Small intestine (tissue), 16 donors: ENCODE results near the gene PLEKHA6. TPM values are rescaled to one million over a fixed set of nuclear protein-coding genes. Genes with fewer than 3 reads are reported as not detected.

Source experiments
- DNase-seq, 2 donors: peaks; one replicate each; pipeline versions ENCODE4 v3.0.0 to v3.0.0-alpha.2; 2013
- FAIRE-seq: peaks from 2 replicates; lab custom pipeline; 2012; peaks lifted over from hg19 to GRCh38; lab: Jason Lieb, UNC
- H3K27ac ChIP-seq, 3 donors: one replicate each; pipeline ENCODE4 v1.5.1; 2013; ENCODE audit warnings: low read length in 2 of 3, mild to moderate bottlenecking in 2 of 3, control low read depth in 1 of 3, inconsistent platforms in 1 of 3, low read depth in 1 of 3, moderate library complexity in 1 of 3
- H3K27me3 ChIP-seq, 3 donors: one replicate each; pipeline ENCODE4 v1.6.1; 2013; ENCODE audit warnings: low read length in 3 of 3, inconsistent platforms in 1 of 3; ENCODE audit not compliant: control insufficient read depth in 3 of 3, insufficient read depth in 3 of 3
- H3K36me3 ChIP-seq, 3 donors: one replicate each; pipeline ENCODE4 v1.6.1; 2013; ENCODE audit warnings: low read length in 3 of 3, inconsistent platforms in 1 of 3, low read depth in 1 of 3, mild to moderate bottlenecking in 1 of 3, moderate library complexity in 1 of 3; ENCODE audit not compliant: control insufficient read depth in 3 of 3, insufficient read depth in 2 of 3
- H3K4me1 ChIP-seq, 3 donors: one replicate each; pipeline ENCODE4 v1.6.1; 2013; ENCODE audit warnings: low read length in 2 of 3, inconsistent platforms in 1 of 3, low read depth in 1 of 3, mild to moderate bottlenecking in 1 of 3, moderate library complexity in 1 of 3; ENCODE audit not compliant: control insufficient read depth in 3 of 3, insufficient read depth in 2 of 3
- H3K4me3 ChIP-seq, 3 donors: one replicate each; pipeline ENCODE4 v1.5.1; 2013; ENCODE audit warnings: low read length in 3 of 3, control low read depth in 1 of 3, inconsistent platforms in 1 of 3, low read depth in 1 of 3, mild to moderate bottlenecking in 1 of 3, moderate library complexity in 1 of 3
- H3K9me3 ChIP-seq, 2 donors: one replicate each; pipeline ENCODE4 v1.6.1; 2013; ENCODE audit warnings: low read depth in 1 of 2, low read length in 1 of 2; ENCODE audit not compliant: control insufficient read depth in 2 of 2, insufficient read depth in 1 of 2
- WGBS, 3 donors: extraction: QIAGEN DNeasy Blood & Tissue Kit; methylation state at CpG; one replicate each; pipeline ENCODE4 v1.1.7; 2013; 5-methylcytosine and 5-hydroxymethylcytosine counted together
- long read RNA-seq, 10 donors: transcript quantifications; one replicate each; lab custom pipeline, GENCODE V29; 2026
- polyA plus RNA-seq, 4 donors: library from polyadenylated mRNA; stranded (reverse) in 3 of 4; unstranded in 1 of 4; fragments of 200-250 nt in 3 of 4; fragments of 120-200 nt in 1 of 4; gene quantifications; one replicate each; pipeline versions ENCODE4 v1.2.1 to v1.2.3, GENCODE V29; 2013
- donor health status: healthy with polysubstance abuse.
- donor health status: control.
- donor health status: control.
- donor health status: Bipolar disorder and iron deficiency.
- donor health status: healthy.

PLEKHA6 gene
- 10 to 100 TPM; 27.4 to 58.0 (median 38.3) TPM for polyA plus RNA-seq
- long read RNA-seq, donor 1 = 0 reads
- long read RNA-seq, donor 2, partial matches to known transcripts = 0 of 2 reads
- long read RNA-seq, donor 2, other reads (novel, unspliced or antisense) = 0 of 2 reads
- long read RNA-seq, donor 3, partial matches to known transcripts = 6 of 8 reads
- long read RNA-seq, donor 3, other reads (novel, unspliced or antisense) = 0 of 8 reads
- long read RNA-seq, donor 4 = 0 reads
- long read RNA-seq, donor 5 = 0 reads
- long read RNA-seq, donor 6, partial matches to known transcripts = 0 of 1 reads
- long read RNA-seq, donor 6, other reads (novel, unspliced or antisense) = 0 of 1 reads
- long read RNA-seq, donor 7 = 0 reads
- long read RNA-seq, donor 8 = 0 reads
- long read RNA-seq, donor 9, partial matches to known transcripts = 0 of 1 reads
- long read RNA-seq, donor 9, other reads (novel, unspliced or antisense) = 0 of 1 reads
- long read RNA-seq, donor 10, partial matches to known transcripts = 5 of 9 reads
- long read RNA-seq, donor 10, other reads (novel, unspliced or antisense) = 0 of 9 reads

- peaks cover 0 to 57% (median 0%) of the 10 kb centered on the region in 3 donors for H3K36me3 ChIP-seq
- peak within 1 kb of the TSS in 1 of 3 donors; percentile 7 for H3K4me3 ChIP-seq
- FAIRE-seq (no peak), DNase-seq (no peak)
- no peaks in the 10 kb centered on the region for H3K9me3 ChIP-seq
- peak within 1 kb of the TSS in 1 of 3 donors; percentile 16 for H3K27ac ChIP-seq
- peaks cover 0 to 54% (median 0%) of the 10 kb centered on the region in 3 donors for H3K4me1 ChIP-seq
- WGBS, 3 donors = 25 to 64% (median 47%) methylated on average over 20 of the region's 20 CpGs
- H3K27me3 ChIP-seq = no peaks in the 10 kb centered on the region
These were observed at the start of gene PLEKHA6 for GRCh38 chr1:204359474-204360255. Gene PLEKHA6 (minus strand): TSS chr1:204359929. CDS start chr1:204273727, 86,202 bp downstream.

- Histone ChIP-seq H3K27ac (peak overlapping the region in 1 of 3 donors; percentile 99), H3K4me3 (peak overlapping the region; percentile 79 to 83 (median 80)), H3K9me3 (no peaks in the 10 kb centered on the region), H3K4me1 (peaks cover 0 to 5% (median 0%) of the 10 kb centered on the region in 3 donors), H3K27me3 (no peaks in the 10 kb centered on the region), H3K36me3 (peaks cover 0 to 8% (median 6%) of the 10 kb centered on the region in 3 donors)
- DNase-seq = no peak
- FAIRE-seq = no peak
- 0 to 2% (median 1%) methylated on average over 3 of the region's 3 CpGs for WGBS, 3 donors
These were observed 49.4 kb upstream of the PLEKHA6 start for GRCh38 chr1:204409123-204409522.

- WGBS, 3 donors = 0 to 4% (median 4%) methylated on average over 1 of the region's 1 CpG
- no peak overlapping the region for H3K27ac ChIP-seq
- DNase-seq (no peak), FAIRE-seq (no peak)
- peaks cover 0 to 9% (median 9%) of the 10 kb centered on the region in 3 donors for H3K36me3 ChIP-seq
- H3K4me1 ChIP-seq = peaks cover 0 to 5% (median 0%) of the 10 kb centered on the region in 3 donors
- H3K4me3 ChIP-seq = peak overlapping the region; percentile 77 to 83 (median 79)
- no peaks in the 10 kb centered on the region for H3K27me3 ChIP-seq
- H3K9me3 ChIP-seq = no peaks in the 10 kb centered on the region
These were observed 48.9 kb upstream of the PLEKHA6 start for GRCh38 chr1:204408602-204409001.

- 0 to 2% (median 0%) methylated on average over 2 of the region's 2 CpGs for WGBS, 3 donors
- FAIRE-seq (no peak), DNase-seq (peak; percentile 43 to 63)
- H3K4me1 ChIP-seq = peaks cover 0 to 5% (median 0%) of the 10 kb centered on the region in 3 donors
- H3K9me3 ChIP-seq = no peaks in the 10 kb centered on the region
- H3K27me3 ChIP-seq = no peaks in the 10 kb centered on the region
- H3K4me3 ChIP-seq = peak overlapping the region; percentile 77 to 83 (median 79)
- H3K36me3 ChIP-seq = peaks cover 0 to 9% (median 9%) of the 10 kb centered on the region in 3 donors
- H3K27ac ChIP-seq = no peak overlapping the region
These were observed 48.4 kb upstream of the PLEKHA6 start for GRCh38 chr1:204408074-204408507.

- H3K27ac ChIP-seq = no peak overlapping the region
- FAIRE-seq (no peak), DNase-seq (no peak)
- H3K4me3 ChIP-seq = peak overlapping the region; percentile 77 to 83 (median 79)
- H3K27me3 ChIP-seq = no peaks in the 10 kb centered on the region
- 0 to 1% (median 0%) methylated on average over 3 of the region's 3 CpGs for WGBS, 3 donors
- peaks cover 0 to 5% (median 0%) of the 10 kb centered on the region in 3 donors for H3K4me1 ChIP-seq
- H3K36me3 ChIP-seq = peaks cover 0 to 14% (median 10%) of the 10 kb centered on the region in 3 donors
- H3K9me3 ChIP-seq = no peaks in the 10 kb centered on the region
These were observed 47.7 kb upstream of the PLEKHA6 start for GRCh38 chr1:204407295-204407971.

GRCh38 chr1:204406621-204407020, 46.9 kb upstream of the PLEKHA6 start:
- FAIRE-seq (no peak), DNase-seq (no peak)
- 50 to 54% (median 53%) methylated on average over 4 of the region's 4 CpGs for WGBS, 3 donors
- H3K27ac ChIP-seq = no peak overlapping the region
- no peaks in the 10 kb centered on the region for H3K9me3 ChIP-seq
- H3K4me1 ChIP-seq = peaks cover 0 to 5% (median 0%) of the 10 kb centered on the region in 3 donors
- peak overlapping the region in 1 of 3 donors; percentile 36 for H3K4me3 ChIP-seq
- no peaks in the 10 kb centered on the region for H3K27me3 ChIP-seq
- peaks cover under 1 to 18% (median 12%) of the 10 kb centered on the region in 3 donors for H3K36me3 ChIP-seq

- peaks cover 0 to 5% (median 0%) of the 10 kb centered on the region in 3 donors for H3K4me1 ChIP-seq
- WGBS, 3 donors = 28 to 38% (median 35%) methylated on average over 2 of the region's 2 CpGs
- H3K27ac ChIP-seq = no peak overlapping the region
- peak overlapping the region in 1 of 3 donors; percentile 7 for H3K4me3 ChIP-seq
- DNase-seq = no peak
- H3K27me3 ChIP-seq = no peaks in the 10 kb centered on the region
- peaks cover 3 to 18% (median 12%) of the 10 kb centered on the region in 3 donors for H3K36me3 ChIP-seq
- H3K9me3 ChIP-seq = no peaks in the 10 kb centered on the region
- no peak for FAIRE-seq
These were observed 46.3 kb upstream of the PLEKHA6 start for GRCh38 chr1:204405988-204406387.
